Right forelimb (tissue), 1 donor: ENCODE measurements around the gene OR6Y1.

Experiments used
- DNase-seq: peaks from one replicate; pipeline ENCODE4 v3.0.0-alpha.2; 2018

The OR6Y1 gene

DNA sequence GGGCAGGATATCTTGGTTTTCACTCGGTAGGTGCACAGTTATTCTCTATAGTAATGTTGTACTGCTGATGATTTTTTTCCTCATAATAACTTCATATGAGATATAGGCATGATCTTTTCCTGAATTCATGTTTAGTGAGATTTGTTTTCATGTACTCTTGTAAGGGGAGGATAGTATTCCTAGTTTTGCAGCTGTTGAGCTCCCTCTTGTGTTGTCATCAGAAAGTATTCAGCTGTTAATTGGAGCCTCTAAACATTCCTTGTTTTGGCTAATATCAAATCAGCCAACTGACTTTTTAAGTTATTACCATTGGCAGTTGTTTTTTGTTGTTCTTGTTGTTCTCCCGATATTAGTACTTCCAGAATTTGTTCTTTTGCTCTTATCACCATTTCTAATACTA lies 57.8 kb downstream of the OR6Y1 start:
- no peak for DNase-seq

DNA sequence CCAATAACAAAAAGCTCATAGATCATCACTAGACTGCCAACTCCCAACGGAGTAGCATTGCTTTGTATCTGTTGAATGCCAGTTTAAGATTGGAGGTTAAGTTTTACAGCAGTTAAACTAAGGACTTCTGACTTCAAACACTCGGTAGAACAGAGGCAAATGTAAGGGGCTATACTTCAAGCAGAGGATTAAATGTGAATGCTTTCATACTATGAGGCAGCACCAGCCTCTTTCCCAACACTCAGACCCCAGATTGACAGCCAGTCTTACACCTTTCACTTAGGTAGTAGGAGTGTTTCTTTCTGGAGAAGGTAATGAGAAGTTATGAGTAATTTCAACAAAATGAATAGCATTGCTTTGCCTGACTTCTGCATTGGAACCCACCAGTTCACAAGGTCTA lies 59.4 kb downstream of the OR6Y1 start:
- DNase-seq = no peak
